H1 (cell line): ENCODE results near the gene SPEF2. TPM values are rescaled to one million over a fixed set of nuclear protein-coding genes. Genes with fewer than 3 reads are reported as not detected.

Experiments used
- CTCF ChIA-PET: fragments of 300-600 bp; sonication (Branson Sonifier 250); formaldehyde crosslinking; loops from one replicate; lab custom pipeline; 2021; ENCODE audit not compliant: partially characterized antibody; lab: Charles Lee
- POLR2A ChIA-PET: fragments of 300-600 bp; sonication (Branson Sonifier 250); formaldehyde crosslinking; loops from one replicate; lab custom pipeline; 2021; ENCODE audit warnings: inconsistent platforms; ENCODE audit not compliant: partially characterized antibody; lab: Charles Lee
- DNase-seq, 2 experiments: peaks; one replicate each; pipeline versions ENCODE4 v3.0.0 to v3.0.0-alpha.2; 2010 to 2022; ENCODE audit warnings: low spot score in 2 of 2, low read depth in 1 of 2, mixed read lengths in 1 of 2
- FAIRE-seq: peaks from 2 replicates; lab custom pipeline; 2011; peaks lifted over from hg19 to GRCh38; lab: Jason Lieb, UNC
- H2AFZ ChIP-seq: 2 replicates; pipeline ENCODE4 v1.8.1; 2012; ENCODE audit warnings: low read length, inconsistent platforms
- H2AK5ac ChIP-seq: 2 replicates; pipeline ENCODE4 v1.6.1; 2013; ENCODE audit warnings: low read depth, low read length
- H2BK120ac ChIP-seq: replicated peaks from 2 replicates; pipeline ENCODE3; 2013; ENCODE audit warnings: low read depth, low read length, inconsistent platforms
- H2BK12ac ChIP-seq: 2 replicates; pipeline ENCODE4 v1.6.1; 2013; ENCODE audit warnings: low read depth, low read length
- H2BK15ac ChIP-seq: 2 replicates; pipeline ENCODE4 v1.6.1; 2013; ENCODE audit warnings: low read length
- H2BK20ac ChIP-seq: 2 replicates; pipeline ENCODE4 v1.6.1; 2013; ENCODE audit warnings: low read length
- H2BK5ac ChIP-seq: 2 replicates; pipeline ENCODE4 v1.6.1; 2013; ENCODE audit warnings: low read depth, low read length
- H3K14ac ChIP-seq: 2 replicates; pipeline ENCODE4 v1.6.1; 2013; ENCODE audit warnings: inconsistent platforms; ENCODE audit not compliant: insufficient read length
- H3K18ac ChIP-seq: 2 replicates; pipeline ENCODE4 v1.6.1; 2013; ENCODE audit warnings: low read length; ENCODE audit errors: extremely low read depth
- H3K23ac ChIP-seq: 2 replicates; pipeline ENCODE4 v1.6.1; 2013; ENCODE audit warnings: inconsistent platforms; ENCODE audit not compliant: insufficient read length
- H3K23me2 ChIP-seq: 2 replicates; pipeline ENCODE4 v1.6.1; 2013; ENCODE audit warnings: low read depth, low read length
- H3K27ac ChIP-seq: 2 replicates; pipeline ENCODE4 v1.6.1; 2011; ENCODE audit warnings: low read depth, low read length, inconsistent platforms
- H3K27me3 ChIP-seq, 4 experiments: replicated peaks in 1 of 4; 1 replicate in 1 of 4; 2 replicates in 3 of 4; pipeline versions ENCODE4 v1.6.1 to v1.8.1; 2011 to 2013; ENCODE audit warnings: low read length in 3 of 4, mild to moderate bottlenecking in 3 of 4, inconsistent platforms in 2 of 4, mixed read lengths in 2 of 4, moderate library complexity in 1 of 4; ENCODE audit not compliant: control insufficient read depth in 3 of 4, insufficient read depth in 3 of 4; ENCODE audit errors: extremely low read depth in 1 of 4
- H3K36me3 ChIP-seq, 4 experiments: 2 replicates each; pipeline versions ENCODE4 v1.6.1 to v1.8.1; 2011 to 2013; ENCODE audit warnings: mild to moderate bottlenecking in 4 of 4, low read length in 3 of 4, moderate library complexity in 2 of 4, control low read depth in 1 of 4, inconsistent platforms in 1 of 4; ENCODE audit not compliant: insufficient read depth in 4 of 4, control insufficient read depth in 2 of 4
- H3K4ac ChIP-seq: replicated peaks from 2 replicates; pipeline ENCODE3; 2013; ENCODE audit warnings: low read length, low read depth, mixed read lengths, inconsistent platforms; ENCODE audit not compliant: insufficient read length
- H3K4me1 ChIP-seq, 4 experiments: replicated peaks in 1 of 4; 1 replicate in 1 of 4; 2 replicates in 3 of 4; pipeline versions ENCODE4 v1.6.1 to v1.8.1; 2011 to 2013; ENCODE audit warnings: low read length in 3 of 4, inconsistent platforms in 2 of 4, mixed read lengths in 1 of 4; ENCODE audit not compliant: insufficient read depth in 4 of 4, control insufficient read depth in 3 of 4
- H3K4me2 ChIP-seq, 2 experiments: 2 replicates each; pipeline versions ENCODE4 v1.6.1 to v1.8.1; 2011 to 2013; ENCODE audit warnings: low read depth in 2 of 2, low read length in 2 of 2, control low read depth in 1 of 2, inconsistent platforms in 1 of 2, mild to moderate bottlenecking in 1 of 2; ENCODE audit not compliant: insufficient read depth in 1 of 2
- H3K4me3 ChIP-seq, 4 experiments: fragments of 200-600, 300-600 bp in 1 of 4; sonication (generic), shearing (Covaris generic), sonication (Bioruptor Twin) in 1 of 4; 2 replicates each; pipeline versions ENCODE4 v1.5.1 to v1.8.1; 2011 to 2016; ENCODE audit warnings: low read length in 4 of 4, low read depth in 3 of 4, control low read depth in 2 of 4, inconsistent platforms in 2 of 4, mild to moderate bottlenecking in 2 of 4, mixed read lengths in 1 of 4, moderate library complexity in 1 of 4; ENCODE audit not compliant: insufficient read depth in 2 of 4; ENCODE audit errors: extremely low read depth in 1 of 4
- H3K56ac ChIP-seq: replicated peaks from 2 replicates; pipeline ENCODE3; 2013; ENCODE audit warnings: low read depth, mild to moderate bottlenecking, mixed read lengths, low read length, inconsistent platforms; ENCODE audit not compliant: insufficient read length
- H3K79me1 ChIP-seq: 2 replicates; pipeline ENCODE4 v1.6.1; 2013; ENCODE audit warnings: low read depth, low read length, control low read depth
- H3K79me2 ChIP-seq, 2 experiments: 2 replicates each; pipeline versions ENCODE4 v1.6.1 to v1.8.1; 2012 to 2013; ENCODE audit warnings: low read length in 2 of 2, mild to moderate bottlenecking in 2 of 2, inconsistent platforms in 1 of 2; ENCODE audit not compliant: insufficient read depth in 2 of 2, control insufficient read depth in 1 of 2
- H3K9ac ChIP-seq, 4 experiments: replicated peaks in 1 of 4; 1 replicate in 1 of 4; 2 replicates in 3 of 4; pipeline versions ENCODE4 v1.6.1 to v1.8.1; 2011 to 2013; ENCODE audit warnings: low read depth in 3 of 4, low read length in 3 of 4, control low read depth in 2 of 4, mild to moderate bottlenecking in 2 of 4, moderate library complexity in 2 of 4, inconsistent platforms in 1 of 4; ENCODE audit errors: extremely low read depth in 1 of 4
- H3K9me3 ChIP-seq, 2 experiments: 2 replicates each; pipeline versions ENCODE4 v1.6.1 to v1.8.1; 2012 to 2013; ENCODE audit warnings: mild to moderate bottlenecking in 2 of 2, moderate library complexity in 2 of 2, control low read depth in 1 of 2, inconsistent platforms in 1 of 2, low read depth in 1 of 2, low read length in 1 of 2, mixed read lengths in 1 of 2; ENCODE audit not compliant: insufficient read depth in 2 of 2
- H4K20me1 ChIP-seq, 2 experiments: replicated peaks in 1 of 2; 2 replicates each; pipeline versions ENCODE3 to v1.8.1; 2011 to 2013; ENCODE audit warnings: inconsistent platforms in 2 of 2, low read length in 2 of 2, mild to moderate bottlenecking in 1 of 2; ENCODE audit not compliant: insufficient read depth in 2 of 2, control insufficient read depth in 1 of 2
- H4K5ac ChIP-seq: 2 replicates; pipeline ENCODE4 v1.6.1; 2013; ENCODE audit warnings: low read length, low read depth, mixed read lengths, inconsistent platforms; ENCODE audit not compliant: insufficient read length
- H4K8ac ChIP-seq: 2 replicates; pipeline ENCODE4 v1.8.0; 2013; ENCODE audit warnings: mild to moderate bottlenecking, moderate library complexity, low read length, inconsistent platforms; ENCODE audit not compliant: insufficient read depth; ENCODE audit errors: extremely low read depth
- H4K91ac ChIP-seq: replicated peaks from 2 replicates; pipeline ENCODE3; 2013; ENCODE audit warnings: low read length, mixed read lengths, inconsistent platforms; ENCODE audit not compliant: insufficient read length
- KDM5A ChIP-seq: fragments of 200-600 bp; IDR thresholded peaks from 2 replicates; pipeline ENCODE4 v1.7.1; 2012; ENCODE audit warnings: mild to moderate bottlenecking, low read length, inconsistent platforms, mixed read lengths
- MAX ChIP-seq: IDR thresholded peaks from 2 replicates; pipeline ENCODE4 v1.6.1; 2012; ENCODE audit warnings: inconsistent platforms
- SUZ12 ChIP-seq: fragments of 200-600 bp; sonication (generic); IDR thresholded peaks from 2 replicates; pipeline ENCODE4 v1.6.1; 2012; ENCODE audit warnings: mild to moderate bottlenecking, inconsistent platforms, low read length, moderate library complexity, mixed read lengths
- USF2 ChIP-seq: IDR thresholded peaks from 2 replicates; pipeline ENCODE4 v1.6.1; 2011; ENCODE audit warnings: low read length, improper control_type of control experiment
- WGBS, 2 experiments: shearing (Covaris generic) in 1 of 2; methylation state at CpG; one replicate each; pipeline versions ENCODE4 v1.1.6 to v1.1.7; 2013 to 2015; ENCODE audit warnings: low lambda C conversion rate in 2 of 2, mixed read lengths in 2 of 2, inconsistent platforms in 1 of 2, low coverage in 1 of 2, missing lambda C conversion rate in 1 of 2; ENCODE audit not compliant: insufficient replicate concordance in 2 of 2, insufficient coverage in 1 of 2, insufficient read length in 1 of 2; ENCODE audit errors: extremely low coverage in 1 of 2, missing lambda C conversion rate in 1 of 2; 5-methylcytosine and 5-hydroxymethylcytosine counted together
- polyA plus RNA-seq, 7 experiments: library from polyadenylated mRNA; depleted of rRNA in 3 of 7; stranded (reverse) in 5 of 7; unstranded in 2 of 7; fragments of >200 nt in 5 of 7; fragments of 200-250 nt in 2 of 7; gene quantifications; 1 replicate in 5 of 7; 2 replicates in 1 of 7; 4 replicates in 1 of 7; pipeline versions ENCODE4 v1.2.1 to v1.2.3, GENCODE V29; 2011 to 2013; ENCODE audit warnings: missing spikeins in 2 of 7, mixed read lengths in 2 of 7
- total RNA-seq: library from RNA; stranded (reverse); fragmentation: NEBNext Ultra II Directional; extraction: Animal tissue kit (Norgen Biotek cat#: 25700); gene quantifications from 2 replicates; pipeline ENCODE4 v1.2.1, GENCODE V29; 2021

SPEF2 gene
- total and polyA plus RNA-seq, 2 of the 8 experiments (the other 6 are each of a cell fraction or from before 2014, with no cell fraction given), result 0.14 to 0.73 TPM

GRCh38 chr5:35753500-35753899 lies 135.8 kb downstream of the SPEF2 start:
- FAIRE-seq (no peak), DNase-seq (no peak)
- Histone ChIP-seq H3K36me3 (no peaks in the 10 kb centered on the region; a peak in 1 of 8 replicates), H3K23me2 (no peaks in the 10 kb centered on the region), H3K79me1 (no peaks in the 10 kb centered on the region), H3K79me2 (no peaks in the 10 kb centered on the region), H2BK12ac (no peak overlapping the region), H4K8ac (no peak overlapping the region), H3K27ac (no peak overlapping the region), H3K56ac (no peak overlapping the region), H4K91ac (no peak overlapping the region), H3K23ac (no peak overlapping the region), H3K4me3 (no peak overlapping the region), H3K14ac (no peak overlapping the region), H2BK120ac (no peak overlapping the region), H4K5ac (no peak overlapping the region), H3K18ac (no peak overlapping the region), H3K27me3 (peaks cover 46 to 93% (median 66%) of the 10 kb centered on the region in 4 experiments), H3K4ac (no peak overlapping the region), H3K4me1 (peaks cover 0 to 6% (median 1%) of the 10 kb centered on the region in 4 experiments; a peak in 2 of 7 replicates), H3K9me3 (no peaks in the 10 kb centered on the region), H2AK5ac (no peak overlapping the region), H2BK15ac (no peak overlapping the region), H2BK5ac (no peak overlapping the region), H4K20me1 (peaks cover 4 to 9% of the 10 kb centered on the region in 2 experiments), H2AFZ (no peak overlapping the region), H3K9ac (no peak overlapping the region), H3K4me2 (no peak overlapping the region), H2BK20ac (no peak overlapping the region)
- TF ChIP-seq SUZ12 (0 out of 2 replicates have a peak, but pooled peaks have one; percentile 36), MAX (no peak), USF2 (no peak), KDM5A (no peak)
- ChIA-PET POLR2A (no interaction called here), CTCF (interaction anchor here (0.7 to 3.7 kb wide), 4 partner anchors 8 to 241 kb away, joined by 3 to 13 read pairs (median 6); no protein-coding TSS in a partner anchor)
- WGBS, 2 experiments, result 59% methylated on average over 5 of the region's 5 CpGs; no CpG with 5 or more reads in 1 of the 2 experiments
